Mucosa of descending colon (tissue), 3 donors: ENCODE measurements around the gene EED. TPM values are rescaled to one million over a fixed set of nuclear protein-coding genes. Genes with fewer than 3 reads are reported as not detected.

ENCODE experiments used
- ATAC-seq: fragments of 200-7000 bp; cut with Tn5 transposase; one replicate; pipeline ENCODE4 v1.9.1; 2020; ENCODE audit warnings: mild to moderate bottlenecking, moderate library complexity
- DNase-seq, 3 donors: peaks; one replicate each; pipeline ENCODE4 v3.0.0-alpha.2; 2020
- H3K36me3 ChIP-seq: fragments of 200-600 bp; one replicate; pipeline ENCODE4 v1.8.0; 2021; ENCODE audit warnings: low read depth, mild to moderate bottlenecking
- H3K4me1 ChIP-seq: fragments of 200-600 bp; one replicate; pipeline ENCODE4 v1.8.0; 2021; ENCODE audit warnings: low read depth, mild to moderate bottlenecking
- H3K4me3 ChIP-seq: fragments of 200-600 bp; one replicate; pipeline ENCODE4 v1.8.0; 2021; ENCODE audit warnings: mild to moderate bottlenecking
- H3K9me3 ChIP-seq: fragments of 200-600 bp; one replicate; pipeline ENCODE4 v1.8.0; 2021; ENCODE audit warnings: mild to moderate bottlenecking
- CTCF ChIP-seq: fragments of 200-600 bp; IDR thresholded peaks from one replicate; pipeline ENCODE4 v1.8.0; 2022; ENCODE audit warnings: antibody characterized with exemption, mild to moderate bottlenecking
- intact Hi-C, 2 donors: fragments of 100-400 bp; cut with DNase I in 1 of 2; cut with micrococcal nuclease in 1 of 2; formaldehyde crosslinking; loops; one replicate each; pipeline versions ENCODE4 v1.11.0 to v1.11.1; 2022; cut with DNase I, micrococcal nuclease
- total RNA-seq, 3 donors: library from RNA; stranded (reverse); fragmentation: NEBNext Ultra II Directional in 2 of 3; extraction: Animal tissue kit (Norgen Biotek cat#: 25700) in 2 of 3; gene quantifications; one replicate each; pipeline versions ENCODE4 v1.2.1 to v1.2.4, GENCODE V29; 2021 to 2023
- donor health status: DM: no; HTN: no; CAD: no; lungs with moderate emphysema.
- donor health status: DM: no; HTN: no; CAD: no.
- donor health status: DM: no; HTN: yes; CAD: no.

Gene EED
- total RNA-seq, 3 donors from 2014 or later = 21.9 to 29.6 (median 22.0) TPM

- peaks cover 6% of the 10 kb centered on the region for H3K4me1 ChIP-seq
- intact Hi-C loops = no loop called here
- no peak for TF ChIP-seq CTCF
- no peaks in the 10 kb centered on the region for H3K9me3 ChIP-seq
- H3K4me3 ChIP-seq = no peak overlapping the region
- DNase-seq = no peak
- ATAC-seq = no peak
- H3K36me3 ChIP-seq = no peaks in the 10 kb centered on the region
Measured at GRCh38 chr11:86240164-86240563, 4.4 kb upstream of the EED start.

GRCh38 chr11:86241956-86242535, 2.5 kb upstream of the EED start:
- peaks cover 16% of the 10 kb centered on the region for H3K4me1 ChIP-seq
- no peak overlapping the region for H3K4me3 ChIP-seq
- no peak for ATAC-seq
- no peaks in the 10 kb centered on the region for H3K9me3 ChIP-seq
- TF ChIP-seq CTCF = no peak
- H3K36me3 ChIP-seq = no peaks in the 10 kb centered on the region
- intact Hi-C loops = no loop called here
- DNase-seq = no peak

- no peaks in the 10 kb centered on the region for H3K9me3 ChIP-seq
Measured at GRCh38 chr11:86243396-86243795, 1.2 kb upstream of the EED start.

GRCh38 chr11:86244063-86244521, 461 bp upstream of the EED start:
- Histone ChIP-seq H3K4me3 (peak overlapping the region; percentile 73), H3K36me3 (no peaks in the 10 kb centered on the region), H3K4me1 (peaks cover 27% of the 10 kb centered on the region), H3K9me3 (no peaks in the 10 kb centered on the region)
- intact Hi-C loops = no loop called here
- TF ChIP-seq CTCF = no peak
- ATAC-seq (peak; percentile 84), DNase-seq (peak; percentile 87 to 92 (median 88))

More at GRCh38 chr11:86243396-86243795, 1.2 kb upstream of the EED start:
- no peak for TF ChIP-seq CTCF
- H3K36me3 ChIP-seq = no peaks in the 10 kb centered on the region
- DNase-seq (no peak), ATAC-seq (no peak)
- intact Hi-C loops = no loop called here
- no peak overlapping the region for H3K4me3 ChIP-seq
- peaks cover 27% of the 10 kb centered on the region for H3K4me1 ChIP-seq

GRCh38 chr11:86245369-86246292, 1.1 kb downstream of the EED start:
- DNase-seq (peak in 2 of 3 donors; percentile 30 to 45), ATAC-seq (peak; percentile 33)
- intact Hi-C loops = no loop called here

More at GRCh38 chr11:86245369-86246292, 1.1 kb downstream of the EED start:
- Histone ChIP-seq H3K36me3 (no peaks in the 10 kb centered on the region), H3K9me3 (no peaks in the 10 kb centered on the region), H3K4me1 (peaks cover 27% of the 10 kb centered on the region), H3K4me3 (peak overlapping the region; percentile 73)
- TF ChIP-seq CTCF = no peak
